Measurements from ENCODE around the gene SLC22A31.

Gene SLC22A31

DNA sequence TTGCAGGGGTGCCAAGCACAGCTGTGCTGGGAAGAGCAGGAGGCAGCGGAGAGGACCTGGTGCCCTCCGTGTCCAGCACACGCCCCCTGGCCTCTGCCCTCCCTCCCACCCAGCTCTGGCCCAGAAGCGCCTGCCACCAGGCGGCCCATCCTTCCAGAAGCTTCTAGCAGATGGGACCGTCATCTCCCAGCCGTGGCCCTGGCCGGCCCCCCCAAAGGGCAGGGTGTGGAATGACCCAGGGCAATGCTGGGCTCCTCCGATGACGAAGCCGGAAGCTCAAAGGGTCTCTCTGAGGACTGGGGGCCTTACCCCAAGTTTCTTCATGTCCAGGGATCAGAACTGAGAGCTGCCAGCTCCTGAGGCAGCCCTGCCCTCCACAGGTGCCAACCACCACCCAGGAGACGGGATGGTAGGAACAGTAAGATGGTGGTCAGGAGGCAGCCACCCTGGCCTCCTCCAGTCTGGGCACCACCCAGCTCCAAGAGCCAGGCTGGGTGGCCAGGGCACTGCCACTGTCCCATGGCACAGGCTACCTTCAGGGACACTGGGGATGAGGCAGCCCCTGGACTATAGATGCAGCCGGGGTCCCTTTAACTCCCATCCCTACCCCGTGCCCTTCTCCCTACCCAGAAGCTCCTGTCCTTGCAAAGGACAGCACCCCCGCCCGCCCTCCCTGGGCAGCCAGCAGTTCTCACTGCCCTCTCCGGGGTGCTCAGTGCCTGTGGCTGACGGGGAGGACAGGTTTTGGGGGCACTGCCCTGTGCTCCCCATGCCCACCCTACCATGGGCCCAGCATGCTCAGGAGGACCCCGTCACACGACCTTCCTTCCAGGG is 35.3 kb downstream of the SLC22A31 start:
- no peak for DNase-seq

DNA sequence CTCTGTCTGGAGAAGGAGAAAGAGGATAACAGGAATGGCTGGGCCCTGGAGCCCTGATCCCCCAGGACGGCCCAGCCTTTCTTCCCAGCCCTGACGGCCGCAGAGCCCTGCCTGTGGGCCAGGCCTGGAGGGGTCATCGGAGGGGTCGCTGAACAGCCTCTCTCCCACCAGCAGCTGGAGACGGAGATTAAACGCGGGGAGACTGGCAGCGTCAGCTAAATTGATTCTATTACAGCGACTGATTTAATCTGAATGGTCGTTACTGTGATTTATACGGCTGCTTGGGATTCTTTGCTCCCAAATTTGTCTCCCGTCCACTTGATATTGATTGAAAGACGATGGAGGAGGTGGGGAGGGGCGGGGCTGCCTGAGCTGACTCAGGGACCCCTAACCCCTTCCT is 35.9 kb downstream of the SLC22A31 start:
- DNase-seq = no peak

DNA sequence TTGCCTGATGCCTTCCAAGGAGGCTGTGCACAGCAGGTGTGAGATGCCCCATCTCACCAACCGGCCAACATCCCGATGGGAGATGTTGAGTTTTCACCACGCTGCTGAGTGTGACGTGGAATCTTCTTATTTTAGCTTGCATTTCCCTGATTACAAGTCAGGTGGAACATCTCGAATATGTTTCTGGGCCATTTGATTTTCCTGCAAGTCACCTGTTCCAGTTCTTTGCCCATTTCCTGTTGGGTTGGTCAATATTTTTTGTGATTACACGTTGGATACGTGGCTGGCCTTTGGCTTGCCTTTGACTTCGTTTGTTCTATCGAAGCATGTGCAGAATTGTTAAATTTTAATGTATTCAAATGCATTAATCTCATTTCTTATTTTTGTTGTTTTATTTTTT is 37.0 kb downstream of the SLC22A31 start:
- DNase-seq = no peak

DNA sequence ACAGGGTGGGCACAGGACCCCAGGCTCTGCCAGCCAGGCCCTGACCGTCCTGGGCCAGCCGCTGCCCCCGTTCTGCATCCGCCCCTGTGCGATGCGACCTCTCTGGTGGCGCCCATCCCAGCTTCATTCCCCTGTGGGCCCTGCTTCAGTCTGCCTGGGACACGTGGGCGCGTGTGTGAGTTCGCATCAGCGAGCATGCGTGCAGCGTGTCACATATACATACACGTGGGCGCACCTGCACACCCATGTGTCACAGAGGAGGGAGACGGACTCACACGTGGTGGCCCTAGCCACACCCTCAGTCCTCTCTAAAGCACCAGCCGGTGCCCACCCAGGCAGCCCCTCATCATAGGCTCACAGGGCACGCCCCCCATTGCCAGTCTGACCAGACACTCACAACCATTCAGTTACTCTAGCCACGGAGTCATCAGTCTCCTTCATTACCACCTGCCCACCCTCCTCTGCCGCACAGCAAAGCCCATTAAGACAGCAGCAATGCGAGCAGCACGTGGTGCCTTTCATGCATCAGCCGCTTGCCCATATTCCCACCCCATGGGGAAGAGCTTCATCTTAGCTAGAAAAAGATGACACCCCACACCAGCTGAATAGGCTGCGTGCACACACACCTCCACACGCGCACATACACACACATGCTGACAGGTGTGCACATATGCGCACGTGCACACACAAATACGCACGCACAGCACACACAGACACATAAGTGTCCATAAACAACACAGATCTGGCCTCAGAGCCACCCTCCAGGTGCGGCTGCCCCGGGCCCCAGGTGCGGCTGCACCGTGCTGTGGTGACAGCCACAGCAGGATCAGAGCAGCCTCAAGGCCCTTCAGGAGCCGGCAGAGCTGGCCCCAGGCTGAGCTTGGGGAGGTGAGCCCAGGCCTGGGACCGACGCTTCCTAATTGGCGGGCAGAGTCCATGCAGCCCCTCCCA is 38.3 kb downstream of the SLC22A31 start:
- DNase-seq = no peak

DNA sequence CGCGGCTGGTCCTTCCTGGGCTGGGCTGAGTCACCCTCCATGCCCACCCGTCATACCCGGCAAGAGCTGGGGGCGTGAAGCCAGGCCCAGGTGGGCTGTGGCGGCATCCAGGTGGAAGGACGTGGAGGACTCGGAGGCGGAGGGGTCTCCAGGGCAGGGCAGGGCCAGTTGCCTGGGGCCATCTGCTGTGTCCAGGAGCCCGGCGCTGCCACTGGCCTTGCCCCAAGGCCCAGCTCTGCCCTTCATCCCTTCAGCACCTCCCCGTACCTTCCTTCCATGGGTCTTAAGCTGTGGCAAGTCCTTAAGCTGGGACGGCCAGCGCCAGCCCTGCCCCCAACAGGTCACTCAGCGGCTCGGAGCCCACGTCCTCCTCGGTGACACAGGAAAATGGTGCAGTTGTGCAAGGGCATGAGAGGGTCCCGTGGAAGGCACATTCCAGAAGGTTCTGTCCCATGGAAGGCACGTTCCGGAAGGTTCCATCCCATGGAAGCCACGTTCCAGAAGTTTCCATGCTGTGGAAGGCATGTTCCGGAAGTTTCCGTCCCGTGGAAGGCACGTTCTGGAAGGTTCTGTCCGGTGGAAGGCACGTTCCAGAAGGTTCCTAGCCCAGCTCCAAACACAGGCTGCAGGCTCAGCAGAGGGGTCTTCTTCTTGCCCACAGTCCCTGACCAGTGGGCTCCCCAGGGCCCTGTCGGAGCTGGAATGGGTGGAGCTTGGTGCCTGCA is 39.2 kb downstream of the SLC22A31 start:
- no peak for DNase-seq

DNA sequence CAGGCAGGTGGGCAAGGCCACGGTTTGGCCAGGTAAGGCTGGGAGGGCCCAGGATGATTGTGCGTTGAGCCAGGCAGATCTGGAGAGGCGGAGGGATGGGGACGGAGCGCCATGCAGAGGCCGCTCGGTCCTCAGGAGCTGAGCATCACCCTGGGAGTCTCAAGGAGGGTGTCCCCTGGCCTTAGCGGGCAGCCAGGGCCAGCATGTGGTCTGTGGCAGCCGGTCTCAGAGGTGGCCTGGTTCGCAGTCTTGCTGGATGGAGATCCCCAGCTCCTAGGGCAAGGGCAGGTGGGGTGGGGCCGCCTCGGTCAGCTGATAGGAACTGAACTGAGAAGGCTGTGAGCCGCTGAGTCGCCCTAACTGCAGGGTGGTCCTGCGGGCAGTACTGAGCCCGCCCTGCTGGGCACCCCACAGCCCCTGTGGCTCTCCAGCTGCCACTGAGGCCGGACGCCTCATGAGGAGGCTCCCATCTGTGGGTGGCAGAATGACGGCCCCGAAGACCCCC is 40.4 kb downstream of the SLC22A31 start:
- DNase-seq = no peak

DNA sequence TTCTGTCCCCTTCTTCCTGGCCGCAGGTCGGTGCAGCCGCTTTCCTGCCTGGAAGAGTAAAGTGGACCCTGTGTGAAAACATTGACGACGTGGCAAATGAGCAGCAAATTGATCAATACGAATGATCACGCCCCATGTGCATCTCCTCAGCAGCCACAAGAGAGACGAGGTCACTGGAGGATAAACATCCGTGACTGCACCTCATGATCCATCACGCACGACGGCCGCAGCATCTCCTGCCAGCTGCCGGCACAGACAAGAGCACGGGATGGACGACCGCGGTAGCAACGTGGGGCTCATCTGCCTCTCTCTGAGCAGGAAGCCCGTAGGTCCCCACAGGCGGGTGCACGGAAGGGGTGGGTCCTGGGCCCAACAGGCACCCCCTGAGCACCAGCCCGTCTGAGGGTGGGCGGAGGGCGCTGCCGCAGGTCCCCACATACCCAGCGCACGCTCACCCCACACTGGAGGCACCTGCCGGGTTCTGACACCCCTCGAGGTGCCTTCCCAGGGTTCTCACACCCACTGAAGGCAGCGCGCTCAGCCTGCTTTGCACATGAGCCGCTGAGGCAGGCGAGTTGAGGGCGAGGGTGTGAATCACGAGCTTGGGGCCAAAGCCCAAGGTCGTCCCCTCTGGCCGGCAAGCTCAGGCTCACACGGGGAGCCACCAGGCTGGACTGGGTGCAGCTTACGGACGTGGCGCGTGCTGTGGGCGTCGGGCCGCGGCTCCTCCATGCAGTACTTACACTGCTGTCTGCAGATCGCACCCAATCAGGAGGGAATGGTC is 41.1 kb downstream of the SLC22A31 start:
- no peak for DNase-seq

DNA sequence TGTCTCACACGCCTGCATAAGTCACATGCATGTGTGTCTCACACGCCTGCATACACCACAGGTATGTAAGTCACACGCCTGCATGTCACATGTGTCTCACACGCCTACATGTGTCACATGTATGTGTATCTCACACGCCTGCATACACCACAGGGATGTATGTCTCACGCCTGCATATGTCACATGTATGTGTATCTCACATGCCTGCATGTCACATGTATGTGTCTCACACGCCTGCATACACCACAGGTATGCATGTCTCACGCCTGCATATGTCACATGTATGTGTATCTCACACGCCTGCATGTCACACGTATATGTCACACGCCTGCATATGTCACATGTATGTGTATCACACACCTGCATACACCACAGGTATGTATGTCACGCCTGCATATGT is 42.6 kb downstream of the SLC22A31 start:
- no peak for DNase-seq

DNA sequence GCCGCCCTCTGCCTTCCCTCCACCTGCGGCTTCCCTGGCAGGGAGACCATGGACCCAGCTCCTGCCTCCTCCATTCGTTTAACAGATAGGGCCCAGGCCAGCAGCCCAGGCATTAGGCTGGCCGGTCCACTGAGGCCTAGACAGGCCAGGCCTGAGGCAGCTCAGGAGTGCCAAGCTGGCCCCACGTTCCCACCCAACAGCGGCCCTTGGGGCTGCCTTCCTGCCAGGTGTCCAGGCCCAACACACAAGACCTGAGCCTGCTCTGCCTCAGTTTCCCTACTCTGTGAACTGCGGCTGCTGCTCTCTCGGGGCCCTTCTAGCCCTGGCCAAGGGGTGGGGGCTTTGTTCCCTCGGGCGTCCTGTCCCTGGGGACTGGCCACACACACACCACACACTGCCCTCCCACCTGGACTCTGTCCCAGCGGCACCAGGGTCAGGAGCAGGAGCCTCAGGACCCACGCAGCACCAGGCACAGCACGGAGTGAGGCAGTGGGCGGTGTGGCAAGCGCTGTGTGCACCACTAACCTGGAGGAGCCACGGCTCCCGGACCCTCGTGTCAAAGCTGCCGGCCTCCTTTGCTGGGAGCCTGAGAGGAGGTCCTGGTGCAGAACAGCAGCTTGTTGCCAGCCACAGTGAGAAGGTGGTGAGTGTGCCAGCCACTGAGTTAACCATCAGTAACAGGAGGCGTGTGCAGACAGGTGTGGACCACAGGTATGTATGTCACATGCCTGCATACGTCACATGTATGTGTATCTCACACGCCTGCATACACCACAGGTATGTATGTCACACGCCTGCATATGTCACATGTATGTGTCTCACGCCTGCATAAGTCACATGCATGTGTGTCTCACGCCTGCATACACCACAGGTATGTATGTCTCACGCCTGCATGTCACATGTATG is 43.3 kb downstream of the SLC22A31 start:
- no peak for DNase-seq

DNA sequence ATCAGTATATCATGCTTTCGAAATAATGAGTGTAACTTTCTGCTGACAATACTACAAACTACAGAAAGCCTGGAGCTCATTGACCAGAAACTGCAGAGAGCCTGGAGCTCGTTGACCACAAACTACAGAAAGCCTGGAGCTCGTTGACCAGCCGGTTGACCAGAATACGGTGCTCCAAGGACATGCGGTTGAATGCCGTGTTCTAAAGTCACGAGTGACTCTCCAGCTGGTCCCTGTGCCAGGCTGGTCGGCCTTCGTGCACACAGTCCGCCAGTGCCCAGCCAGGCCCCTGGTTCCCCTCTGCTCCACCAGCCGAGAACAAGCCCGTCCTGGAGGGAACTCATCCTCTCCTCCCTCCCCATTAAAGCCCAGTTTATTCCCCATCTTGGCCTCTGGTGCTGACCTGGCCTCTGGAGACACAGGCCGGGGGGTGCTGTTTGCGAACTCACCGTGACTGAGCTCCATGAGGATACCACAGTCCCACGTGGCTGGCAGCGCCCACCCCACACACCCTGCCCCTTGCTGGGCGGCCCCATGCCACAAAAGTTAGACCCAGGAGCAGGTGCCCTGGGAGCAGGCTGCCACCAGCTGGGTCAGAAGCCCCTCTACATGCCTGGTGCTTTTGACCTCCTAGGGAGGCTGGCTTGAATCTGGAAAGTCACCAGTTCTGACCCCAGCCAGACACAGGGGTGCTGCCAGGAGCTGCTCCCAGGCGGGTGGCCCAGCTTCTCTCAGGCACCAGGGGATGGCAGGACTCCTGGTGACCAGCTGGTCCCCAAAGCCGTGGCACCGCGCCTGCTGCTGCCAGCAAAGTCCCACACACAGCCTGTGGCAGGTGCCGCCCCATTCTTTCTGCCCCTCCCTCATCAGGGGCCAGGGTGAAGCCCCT is 44.2 kb downstream of the SLC22A31 start:
- DNase-seq = no peak

DNA sequence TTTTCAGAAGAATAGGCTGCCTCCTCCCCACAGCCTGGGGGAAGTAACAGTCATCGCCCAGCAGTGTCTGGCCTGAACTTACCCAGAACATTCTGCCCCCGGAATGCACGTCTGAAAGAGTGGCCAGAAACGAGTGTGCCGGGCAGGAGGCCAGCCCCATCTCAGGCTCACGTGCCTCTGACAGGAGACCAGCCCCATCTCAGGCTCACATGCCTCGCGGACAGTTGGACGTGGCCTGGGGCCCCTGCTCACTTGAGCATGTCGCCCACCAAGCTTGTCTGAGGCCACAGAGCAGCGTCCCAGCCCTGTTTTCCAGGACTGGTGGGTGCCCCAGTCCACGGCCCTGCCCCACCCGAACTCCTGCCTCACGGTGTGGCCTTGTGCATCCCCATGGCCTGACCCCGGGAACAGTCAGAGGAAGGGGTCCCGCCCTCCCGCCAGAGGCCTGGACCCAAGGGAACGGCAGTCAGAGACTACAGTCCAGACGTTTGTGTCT is 45.1 kb downstream of the SLC22A31 start:
- DNase-seq = no peak

DNA sequence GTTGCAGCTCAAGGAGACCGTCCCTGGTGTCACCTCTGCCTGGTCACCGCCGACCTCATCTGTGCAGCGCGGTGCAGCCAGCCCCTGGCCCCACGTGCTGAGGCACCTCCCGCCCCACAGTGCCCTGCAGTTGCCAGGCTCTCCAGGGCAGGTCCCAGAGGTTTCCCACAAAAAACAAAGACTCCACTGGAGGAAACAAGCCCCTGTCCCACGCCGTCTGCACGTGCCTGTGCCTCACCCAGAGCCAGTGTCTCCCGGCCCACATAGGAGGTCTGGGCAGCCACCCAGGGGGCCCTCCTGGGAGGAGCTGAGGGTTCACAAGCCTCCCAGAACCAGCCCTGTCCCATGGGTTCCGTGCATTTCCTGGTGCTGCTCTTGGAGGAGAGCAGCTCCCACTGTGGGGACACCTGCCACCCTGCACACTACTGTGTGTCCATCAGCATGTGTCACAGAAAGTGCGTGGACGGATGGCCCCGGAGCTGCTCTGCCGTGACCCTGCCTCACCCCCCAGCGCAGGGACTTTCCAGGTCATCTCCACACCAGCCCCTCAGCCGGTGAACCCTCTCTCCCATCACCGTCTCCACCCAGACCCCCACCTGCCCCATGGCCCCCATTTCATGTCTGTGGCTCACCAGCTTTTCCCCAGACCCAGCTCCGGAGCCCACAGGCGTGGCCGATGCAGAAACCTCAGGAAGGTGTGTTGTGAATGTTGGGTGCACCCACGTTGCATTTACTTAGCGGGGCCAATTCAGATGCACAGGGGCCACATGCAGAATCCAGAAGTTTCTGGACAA is 45.8 kb downstream of the SLC22A31 start:
- no peak for DNase-seq

DNA sequence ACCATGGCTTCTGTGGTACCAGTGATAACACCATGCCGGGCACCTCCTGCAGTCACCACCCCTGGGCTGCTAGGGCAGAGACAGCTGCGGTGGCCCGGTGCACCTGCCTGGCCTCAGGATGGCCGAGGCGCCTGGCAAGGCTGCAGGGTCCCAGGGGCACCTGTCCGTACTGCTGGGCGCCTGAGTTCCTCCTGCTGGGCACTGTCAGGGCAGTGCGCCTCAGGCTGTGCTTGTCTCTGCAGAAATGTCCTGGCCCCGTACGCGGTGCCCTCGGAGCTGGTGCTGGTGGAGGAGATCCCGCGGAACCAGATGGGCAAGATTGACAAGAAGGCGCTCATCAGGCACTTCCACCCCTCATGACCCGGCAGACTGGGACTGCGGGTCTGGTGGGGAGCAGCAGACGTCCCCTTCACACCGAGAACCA is 46.5 kb downstream of the SLC22A31 start:
- no peak for DNase-seq

DNA sequence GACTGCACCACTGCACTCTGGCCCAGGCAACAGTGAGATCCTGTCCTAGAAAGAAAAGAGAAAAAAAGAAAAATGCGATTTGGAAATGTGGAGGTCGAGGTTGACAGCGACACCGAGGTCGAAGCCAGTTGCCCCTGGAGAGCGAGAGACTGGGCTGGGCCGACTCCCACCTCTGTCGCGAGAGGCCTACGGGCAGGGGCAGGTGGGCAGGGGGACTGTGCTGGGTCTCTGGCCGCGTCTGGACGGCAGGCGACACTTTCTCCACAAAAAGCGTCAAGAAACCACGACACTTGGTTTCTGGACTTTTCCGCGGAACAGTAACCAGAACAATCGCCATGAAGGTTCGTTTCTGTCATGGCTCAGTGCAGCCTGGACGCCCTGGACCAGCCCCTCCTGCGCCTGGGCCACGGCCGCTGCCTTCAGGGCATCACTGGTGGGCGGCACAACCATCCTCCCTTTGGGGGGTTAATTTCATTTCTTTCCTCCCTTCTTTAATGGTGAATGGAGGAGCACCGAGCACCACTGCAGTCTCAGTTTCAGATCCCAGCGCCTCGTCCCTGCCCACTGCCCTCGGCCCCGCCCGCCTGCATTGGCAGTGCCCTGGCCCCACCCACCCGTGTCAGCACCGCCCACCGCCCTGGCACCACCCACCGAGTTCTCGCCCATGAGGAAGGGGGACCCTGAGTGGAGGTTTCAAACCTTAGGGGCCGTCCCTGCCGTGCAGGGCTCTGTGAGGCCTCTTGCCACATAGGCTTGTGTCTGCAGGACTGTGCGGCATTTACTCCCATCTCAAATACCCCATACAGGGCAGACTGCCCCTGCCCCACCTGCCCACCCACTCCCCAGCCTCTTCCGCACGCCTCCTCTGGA is 47.3 kb downstream of the SLC22A31 start:
- DNase-seq = no peak

DNA sequence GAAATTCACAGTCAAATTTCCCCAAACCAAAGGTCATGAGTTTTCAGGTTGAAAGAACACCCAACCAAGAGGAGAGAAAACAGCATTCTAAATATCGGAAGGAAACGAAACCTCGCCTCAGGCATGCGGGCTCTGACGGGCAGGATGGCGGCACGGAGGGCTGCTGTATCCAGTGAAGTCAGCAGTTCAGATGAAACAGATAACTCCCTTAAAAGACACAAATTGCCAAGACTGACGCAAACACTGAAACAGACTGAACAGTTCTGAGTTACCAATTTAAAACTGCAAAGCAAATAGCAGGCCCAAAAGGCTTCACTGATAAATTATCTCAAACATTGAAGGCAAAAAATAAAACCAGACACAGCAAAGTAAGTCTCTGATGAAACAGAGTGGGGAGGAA is 49.4 kb downstream of the SLC22A31 start:
- DNase-seq = no peak

DNA sequence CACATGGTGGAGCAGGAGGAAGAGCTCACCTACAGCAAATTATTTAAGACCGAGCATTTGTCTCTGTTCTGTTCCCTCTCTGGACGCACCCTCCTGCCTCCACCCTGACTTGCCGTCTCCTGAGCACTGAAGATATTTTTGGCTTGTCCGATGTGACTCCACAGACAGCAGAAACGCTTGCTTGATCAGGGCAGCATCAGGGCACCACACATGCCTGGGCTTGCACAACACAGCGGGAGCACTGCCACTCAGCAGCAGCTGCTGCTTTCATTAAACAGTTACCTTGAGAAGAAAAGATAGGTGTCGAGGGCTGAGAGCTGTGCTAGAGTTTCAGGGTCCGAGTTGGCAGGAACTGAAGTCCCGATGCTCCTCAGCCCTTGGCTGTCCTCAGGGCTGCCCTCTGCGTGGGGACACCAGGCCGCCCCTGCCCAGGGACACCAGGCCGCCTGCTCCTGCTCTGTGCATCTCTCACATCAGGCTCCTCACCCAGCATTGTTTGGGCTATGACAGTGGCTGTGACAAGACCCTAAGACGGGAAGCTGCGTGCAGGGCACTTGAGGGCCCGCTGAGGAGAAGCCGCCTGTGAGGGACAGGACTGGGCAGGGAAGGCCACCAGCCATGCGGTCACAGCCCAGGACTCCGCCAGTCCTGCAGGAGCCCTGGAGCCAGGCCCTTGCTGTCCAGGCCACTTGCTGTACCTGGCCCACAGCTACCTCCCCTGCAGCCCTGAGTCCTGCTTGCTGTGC is 50.1 kb downstream of the SLC22A31 start:
- no peak for DNase-seq

DNA sequence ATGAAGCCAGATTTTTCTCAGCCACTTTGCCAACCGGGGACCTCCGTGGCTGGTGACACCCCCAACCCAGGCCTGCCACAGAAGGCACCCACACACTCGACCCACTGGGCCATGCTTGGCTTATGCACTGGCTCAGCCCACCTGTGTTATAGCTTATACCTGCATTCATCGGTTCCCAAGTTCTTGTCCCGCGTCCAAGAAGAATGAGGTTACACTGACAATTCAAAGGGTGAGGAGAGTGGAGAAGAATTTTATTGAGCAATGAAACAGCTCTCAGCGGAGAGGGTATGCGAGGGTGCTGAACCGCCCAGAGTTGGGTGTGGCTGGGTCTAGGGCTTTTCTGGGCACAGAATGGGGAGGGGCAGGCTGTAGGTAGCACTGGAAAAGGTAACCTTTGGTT is 51.0 kb downstream of the SLC22A31 start:
- DNase-seq = no peak

Data from NCI-H2107 (cell line).